Spinal cord (tissue), 10 donors: Measurements from ENCODE around the gene TOM1L2. TPM values are rescaled to one million over a fixed set of nuclear protein-coding genes. Genes with fewer than 3 reads are reported as not detected.
A peak's percentile ranks its signal among the peaks of the same experiment; 100 is the strongest.

ENCODE experiments used
- DNase-seq, 6 donors: peaks; one replicate each; pipeline versions ENCODE4 v3.0.0 to v3.0.0-alpha.2; 2013 to 2015; ENCODE audit warnings: low spot score in 6 of 6, low read depth in 4 of 6
- H3K27ac ChIP-seq: one replicate; pipeline ENCODE4 v1.5.1; 2013; ENCODE audit warnings: low read depth, low read length, control low read depth
- H3K27me3 ChIP-seq: one replicate; pipeline ENCODE4 v1.6.1; 2013; ENCODE audit warnings: low read length; ENCODE audit not compliant: control insufficient read depth, insufficient read depth
- H3K36me3 ChIP-seq: one replicate; pipeline ENCODE4 v1.6.1; 2013; ENCODE audit warnings: low read length; ENCODE audit not compliant: control insufficient read depth, insufficient read depth
- H3K4me1 ChIP-seq: one replicate; pipeline ENCODE4 v1.6.1; 2013; ENCODE audit warnings: low read length; ENCODE audit not compliant: control insufficient read depth, insufficient read depth
- H3K4me3 ChIP-seq: one replicate; pipeline ENCODE4 v1.5.1; 2013; ENCODE audit warnings: low read depth, low read length, control low read depth
- H3K9me3 ChIP-seq: one replicate; pipeline ENCODE4 v1.6.1; 2013; ENCODE audit warnings: low read length; ENCODE audit not compliant: control insufficient read depth, insufficient read depth
- WGBS: methylation state at CpG from one replicate; pipeline ENCODE4 v1.1.5; 2013; ENCODE audit warnings: missing lambda C conversion rate; ENCODE audit not compliant: insufficient coverage; 5-methylcytosine and 5-hydroxymethylcytosine counted together
- polyA plus RNA-seq, 2 donors: library from polyadenylated mRNA; unstranded; fragments of 120-200 nt; gene quantifications; one replicate each; pipeline ENCODE4 v1.2.1, GENCODE V29; 2013; ENCODE audit not compliant: insufficient read length in 2 of 2
- total RNA-seq, 2 donors: library from RNA; depleted of rRNA in 1 of 2; stranded (reverse); fragments of 120-200 nt in 1 of 2; fragments of >200 nt in 1 of 2; gene quantifications; one replicate each; pipeline versions ENCODE4 v1.2.3 to v1.2.4, GENCODE V29; 2013 to 2014
- donor health status: healthy.

Gene TOM1L2
- total and polyA plus RNA-seq, 4 donors, result 44.3 to 121 (median 75.7) TPM

DNA sequence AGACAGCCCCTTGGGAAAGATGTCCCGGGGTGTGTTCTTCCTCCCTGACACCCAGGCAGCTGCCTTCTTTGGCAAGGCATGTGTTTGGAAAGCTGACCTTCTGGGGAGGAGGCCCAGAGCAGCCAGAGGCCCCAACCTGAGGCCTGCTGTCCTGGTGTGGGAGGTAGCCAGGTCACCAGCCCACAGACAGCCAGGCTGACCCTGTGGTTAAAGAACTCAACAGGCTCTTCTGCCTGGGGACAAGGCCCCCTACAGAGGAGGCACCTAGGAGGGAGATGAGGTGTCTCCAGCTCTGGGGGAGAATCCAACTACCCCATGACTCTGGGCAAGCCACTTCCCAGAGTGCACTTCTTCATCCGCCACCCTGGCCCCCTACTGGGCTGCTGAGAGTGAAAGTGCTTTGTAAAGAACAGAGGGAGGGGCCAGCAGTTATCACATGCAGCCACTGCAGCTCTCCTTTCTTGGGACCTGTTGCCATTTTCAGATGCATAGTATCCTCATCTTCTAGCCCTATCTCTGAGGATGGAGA, 122.3 kb downstream of the TOM1L2 start:
- peak overlapping the region; percentile 73 for H3K27ac ChIP-seq
- H3K4me3 ChIP-seq, result no peak overlapping the region
- no CpG with 5 or more reads among the region's 2 CpGs for WGBS
- H3K27me3 ChIP-seq, result no peaks in the 10 kb centered on the region
- H3K4me1 ChIP-seq, result peaks cover 41% of the 10 kb centered on the region
- H3K9me3 ChIP-seq, result no peaks in the 10 kb centered on the region
- H3K36me3 ChIP-seq, result peaks cover 58% of the 10 kb centered on the region
- no peak for DNase-seq

DNA sequence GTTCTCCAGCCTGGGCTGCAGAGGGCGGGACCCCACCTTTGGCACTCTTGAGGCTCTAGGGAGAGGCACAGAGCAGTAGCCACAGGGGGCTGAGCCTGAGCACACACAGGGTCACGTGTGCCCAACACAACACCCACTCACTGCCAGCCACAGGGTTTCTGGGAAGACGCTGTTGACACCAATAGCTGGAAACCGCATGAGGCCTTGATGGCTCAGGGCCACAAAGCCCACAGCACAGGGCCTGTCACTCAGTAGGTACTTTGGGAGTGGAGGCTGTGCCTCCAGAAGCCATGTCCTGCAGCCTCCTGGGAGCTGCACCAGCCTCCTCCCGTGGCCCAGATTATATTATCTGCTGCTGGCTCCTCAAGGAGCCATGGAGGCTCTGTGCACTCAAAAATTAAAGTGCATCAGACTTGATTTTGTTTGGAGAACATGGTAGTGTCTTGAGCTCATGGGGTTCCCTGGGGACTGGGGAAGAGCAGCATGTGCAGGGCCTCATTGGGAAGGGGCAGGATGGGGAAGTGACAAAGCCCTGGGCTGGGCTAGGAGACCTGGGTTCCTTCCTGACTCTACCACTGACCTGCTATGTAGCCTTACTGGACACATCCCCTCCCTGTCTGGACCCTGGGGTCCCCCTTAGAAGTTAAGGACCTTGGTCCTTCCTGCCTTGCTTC, 122.9 kb downstream of the TOM1L2 start:
- no peaks in the 10 kb centered on the region for H3K27me3 ChIP-seq
- H3K36me3 ChIP-seq, result peaks cover 61% of the 10 kb centered on the region
- no peaks in the 10 kb centered on the region for H3K9me3 ChIP-seq
- 47% methylated on average over 5 of the region's 5 CpGs for WGBS
- H3K27ac ChIP-seq, result peak overlapping the region; percentile 73
- no peak overlapping the region for H3K4me3 ChIP-seq
- peaks cover 44% of the 10 kb centered on the region for H3K4me1 ChIP-seq
- peak in 1 of 6 donors; percentile 61 for DNase-seq

DNA sequence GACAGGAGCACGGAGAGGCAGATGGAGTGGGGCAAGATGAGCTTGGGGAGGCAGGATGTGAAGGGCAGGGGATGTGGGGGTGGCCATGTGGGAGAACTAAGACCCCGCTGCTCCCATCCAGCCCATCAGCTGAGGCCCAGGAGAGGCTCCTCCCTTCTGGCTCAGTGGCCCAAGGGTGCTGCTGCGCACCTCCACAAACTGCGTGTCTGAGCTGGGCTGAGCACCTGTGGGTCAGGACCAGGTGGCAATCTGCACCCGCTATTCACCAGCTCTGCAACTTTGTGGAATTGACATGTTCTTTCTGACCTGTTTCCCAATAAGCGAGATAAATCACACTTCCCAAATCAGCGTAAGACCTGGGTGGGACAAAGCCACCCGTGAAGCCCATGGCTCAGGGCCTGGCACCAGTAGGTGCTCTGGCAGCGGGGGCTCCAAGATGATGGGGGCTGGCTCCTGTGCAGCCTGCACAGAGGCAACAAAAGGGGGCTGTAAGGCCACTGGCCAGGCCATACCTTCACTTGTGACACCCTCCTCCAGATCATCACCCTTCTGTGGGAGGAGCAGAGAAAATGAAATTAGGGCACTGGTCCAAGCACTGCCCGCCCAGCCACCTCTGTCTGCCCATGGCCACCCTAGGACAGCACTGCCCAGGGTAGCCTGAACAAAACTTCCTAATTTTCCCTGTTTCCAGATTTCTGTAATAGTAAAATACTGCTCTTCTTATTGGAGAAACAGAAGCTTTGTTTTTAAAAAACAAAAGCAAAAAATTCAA, 123.7 kb downstream of the TOM1L2 start:
- H3K27ac ChIP-seq, result no peak overlapping the region
- 95% methylated on average over 8 of the region's 10 CpGs for WGBS

DNA sequence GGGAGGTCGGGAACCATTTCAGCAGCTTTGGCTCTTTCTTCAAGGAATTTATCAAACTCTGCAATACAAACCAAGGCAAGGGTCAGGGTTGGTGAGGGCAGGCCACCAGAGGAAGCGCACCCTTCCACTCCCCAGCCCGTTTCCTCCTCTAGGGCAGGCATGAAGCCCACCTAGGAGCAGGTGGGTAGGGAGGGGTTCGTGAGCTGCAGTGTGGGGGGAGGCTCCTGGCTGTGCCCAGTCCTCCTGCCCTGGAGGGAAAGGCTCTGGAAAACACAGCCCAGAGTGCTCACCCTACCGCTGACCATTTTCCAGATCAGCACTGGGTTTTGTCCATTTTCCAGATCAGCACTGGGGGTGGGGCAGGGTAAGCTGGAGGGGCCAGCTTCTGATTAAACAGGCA, 124.5 kb downstream of the TOM1L2 start:
- Histone ChIP-seq H3K27ac (no peak overlapping the region), H3K4me1 (peaks cover 45% of the 10 kb centered on the region), H3K27me3 (no peaks in the 10 kb centered on the region), H3K36me3 (peaks cover 67% of the 10 kb centered on the region), H3K4me3 (no peak overlapping the region), H3K9me3 (no peaks in the 10 kb centered on the region)
- WGBS, result 57% methylated on average over 1 of the region's 5 CpGs
- DNase-seq, result no peak

More for the DNA sequence above, 123.7 kb downstream of the TOM1L2 start:
- H3K4me3 ChIP-seq, result no peak overlapping the region
- DNase-seq, result no peak
- no peaks in the 10 kb centered on the region for H3K9me3 ChIP-seq
- H3K27me3 ChIP-seq, result no peaks in the 10 kb centered on the region
- H3K36me3 ChIP-seq, result peaks cover 67% of the 10 kb centered on the region
- H3K4me1 ChIP-seq, result peaks cover 45% of the 10 kb centered on the region

DNA sequence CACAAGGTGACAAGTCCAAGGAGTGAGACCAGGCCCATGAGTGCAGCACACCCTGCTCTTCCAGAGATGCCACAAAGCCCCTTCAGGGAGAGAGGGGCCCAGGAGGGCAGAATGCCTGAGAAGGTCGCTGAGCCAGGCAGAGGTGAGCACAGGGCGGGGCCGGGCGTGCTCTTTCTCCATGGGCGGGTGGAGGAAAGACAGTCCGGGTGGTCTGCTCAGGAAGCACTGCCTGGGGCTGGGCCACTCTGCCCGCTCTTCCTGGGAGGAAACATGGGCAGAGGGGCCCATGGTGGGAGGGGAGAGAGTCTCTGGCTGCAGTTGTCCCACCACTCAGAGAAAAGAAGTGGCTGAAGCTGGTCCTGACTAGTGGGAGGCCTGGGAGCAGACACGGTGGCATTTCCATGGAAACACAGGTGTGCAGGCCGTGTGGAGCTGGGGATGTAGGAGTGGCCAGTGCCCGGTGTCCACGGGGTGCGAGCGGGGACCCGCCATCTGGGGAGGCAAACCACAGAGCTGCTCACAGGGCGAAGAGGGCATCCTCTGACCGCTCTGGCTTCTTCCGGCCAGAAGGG, 125.0 kb downstream of the TOM1L2 start:
- Histone ChIP-seq H3K27me3 (no peaks in the 10 kb centered on the region), H3K27ac (no peak overlapping the region), H3K36me3 (peaks cover 67% of the 10 kb centered on the region), H3K4me3 (no peak overlapping the region), H3K4me1 (peaks cover 50% of the 10 kb centered on the region), H3K9me3 (no peaks in the 10 kb centered on the region)
- 76% methylated on average over 15 of the region's 17 CpGs for WGBS
- DNase-seq, result no peak

DNA sequence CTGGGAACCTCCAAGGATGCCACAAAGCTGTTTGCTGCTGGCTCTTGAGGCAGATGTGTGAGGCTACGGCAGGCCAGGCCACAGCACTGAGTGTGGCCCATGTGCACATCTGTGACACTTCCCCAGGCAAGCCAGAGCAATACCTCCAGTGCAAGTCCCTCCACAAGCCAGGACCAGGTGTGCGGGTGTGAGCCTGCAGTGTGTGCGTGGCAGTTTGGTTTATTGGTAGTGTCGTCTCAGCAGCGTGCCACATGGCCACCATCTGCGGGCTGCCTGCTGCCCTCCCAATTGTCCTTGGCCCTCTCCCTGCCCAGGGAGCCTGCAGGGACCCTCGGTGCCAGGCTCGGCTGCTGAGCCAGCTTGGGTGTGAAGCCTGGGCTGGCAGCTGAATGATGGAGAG, 125.6 kb downstream of the TOM1L2 start:
- Histone ChIP-seq H3K4me3 (no peak overlapping the region), H3K27ac (no peak overlapping the region), H3K36me3 (peaks cover 67% of the 10 kb centered on the region), H3K27me3 (no peaks in the 10 kb centered on the region), H3K4me1 (peaks cover 53% of the 10 kb centered on the region), H3K9me3 (no peaks in the 10 kb centered on the region)
- WGBS, result 68% methylated on average over 6 of the region's 8 CpGs
- DNase-seq, result no peak

- peaks cover 52% of the 10 kb centered on the region for H3K4me1 ChIP-seq
- DNase-seq, result no peak
- no peak overlapping the region for H3K4me3 ChIP-seq
- no peak overlapping the region for H3K27ac ChIP-seq
- H3K27me3 ChIP-seq, result no peaks in the 10 kb centered on the region
- H3K9me3 ChIP-seq, result no peaks in the 10 kb centered on the region
- 57% methylated on average over 8 of the region's 8 CpGs for WGBS
- H3K36me3 ChIP-seq, result peaks cover 63% of the 10 kb centered on the region
These were observed 126.2 kb downstream of the TOM1L2 start for GRCh38 chr17:17846003-17846402.

- no peaks in the 10 kb centered on the region for H3K27me3 ChIP-seq
- peaks cover 56% of the 10 kb centered on the region for H3K36me3 ChIP-seq
- WGBS, result 72% methylated on average over 13 of the region's 13 CpGs
- H3K27ac ChIP-seq, result no peak overlapping the region
- H3K4me1 ChIP-seq, result peaks cover 53% of the 10 kb centered on the region
- H3K9me3 ChIP-seq, result no peaks in the 10 kb centered on the region
- no peak for DNase-seq
- H3K4me3 ChIP-seq, result no peak overlapping the region
These were observed 127.0 kb downstream of the TOM1L2 start for GRCh38 chr17:17845046-17845775.

DNA sequence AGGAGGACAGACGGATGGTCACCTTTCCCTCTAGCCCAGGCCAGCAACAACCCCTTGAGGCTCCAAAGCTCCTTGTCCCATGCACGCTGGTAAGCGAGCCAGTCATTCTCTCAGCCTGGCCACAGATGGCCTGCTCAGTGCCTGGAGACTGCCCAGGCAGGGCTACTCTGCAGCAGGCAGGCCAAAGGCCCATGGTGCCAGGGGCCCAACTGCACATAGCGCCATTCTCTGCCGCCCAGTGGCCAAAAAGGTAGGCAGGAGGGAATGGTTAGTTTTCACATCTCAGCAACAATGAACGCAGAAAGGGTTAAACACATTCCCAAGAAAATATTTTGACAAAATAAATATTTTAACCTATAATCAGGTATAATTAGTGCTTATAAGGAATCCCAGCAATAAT, 127.7 kb downstream of the TOM1L2 start:
- Histone ChIP-seq H3K4me3 (no peak overlapping the region), H3K36me3 (peaks cover 50% of the 10 kb centered on the region), H3K4me1 (peaks cover 53% of the 10 kb centered on the region), H3K9me3 (no peaks in the 10 kb centered on the region), H3K27me3 (no peaks in the 10 kb centered on the region), H3K27ac (no peak overlapping the region)
- 74% methylated on average over 3 of the region's 6 CpGs for WGBS
- DNase-seq, result no peak
